GM12873 (cell line): ENCODE results near the gene USP13.

Source experiments
- CTCF ChIP-seq: IDR thresholded peaks from 2 replicates; pipeline ENCODE4 v1.5.1; 2012; ENCODE audit warnings: low read depth, mild to moderate bottlenecking, moderate library complexity, low read length, control low read depth; ENCODE audit not compliant: insufficient read depth; ENCODE audit errors: missing control alignments

USP13 gene

GRCh38 chr3:179716811-179717210 lies 64.0 kb downstream of the USP13 start:
- no peak for TF ChIP-seq CTCF

GRCh38 chr3:179717219-179717618 lies 64.4 kb downstream of the USP13 start:
- TF ChIP-seq CTCF: no peak

GRCh38 chr3:179719048-179719734 lies 66.4 kb downstream of the USP13 start:
- no peak for TF ChIP-seq CTCF

GRCh38 chr3:179720196-179720595 lies 67.4 kb downstream of the USP13 start:
- no peak for TF ChIP-seq CTCF

GRCh38 chr3:179723617-179724016 lies 70.8 kb downstream of the USP13 start:
- TF ChIP-seq CTCF: no peak

GRCh38 chr3:179726075-179726699 lies 73.3 kb downstream of the USP13 start:
- TF ChIP-seq CTCF: no peak

GRCh38 chr3:179729086-179729485 lies 76.2 kb downstream of the USP13 start:
- TF ChIP-seq CTCF: no peak
